ENCODE data around the gene IGFN1.

DNA sequence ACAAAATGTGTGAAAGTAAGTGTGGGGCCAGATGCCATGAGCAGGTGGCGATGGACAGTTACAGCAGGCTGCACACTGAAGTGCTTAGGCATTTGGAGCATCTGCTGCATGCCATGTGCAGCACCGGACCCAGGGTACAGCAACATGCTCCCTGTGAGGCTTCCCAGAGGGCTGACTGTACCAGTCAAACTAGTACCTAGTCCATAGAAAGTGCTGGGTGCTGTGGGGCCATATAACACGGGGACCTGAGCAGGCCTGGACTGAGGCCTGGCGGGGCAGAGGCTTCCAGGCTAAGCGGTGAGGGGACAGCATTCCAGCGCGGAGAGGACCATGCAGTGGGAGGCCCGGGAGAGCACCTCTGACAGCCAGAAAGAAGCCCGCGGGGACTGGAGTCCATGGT lies 62.8 kb downstream of the IGFN1 start:
- TF ChIP-seq, protein P1, sequence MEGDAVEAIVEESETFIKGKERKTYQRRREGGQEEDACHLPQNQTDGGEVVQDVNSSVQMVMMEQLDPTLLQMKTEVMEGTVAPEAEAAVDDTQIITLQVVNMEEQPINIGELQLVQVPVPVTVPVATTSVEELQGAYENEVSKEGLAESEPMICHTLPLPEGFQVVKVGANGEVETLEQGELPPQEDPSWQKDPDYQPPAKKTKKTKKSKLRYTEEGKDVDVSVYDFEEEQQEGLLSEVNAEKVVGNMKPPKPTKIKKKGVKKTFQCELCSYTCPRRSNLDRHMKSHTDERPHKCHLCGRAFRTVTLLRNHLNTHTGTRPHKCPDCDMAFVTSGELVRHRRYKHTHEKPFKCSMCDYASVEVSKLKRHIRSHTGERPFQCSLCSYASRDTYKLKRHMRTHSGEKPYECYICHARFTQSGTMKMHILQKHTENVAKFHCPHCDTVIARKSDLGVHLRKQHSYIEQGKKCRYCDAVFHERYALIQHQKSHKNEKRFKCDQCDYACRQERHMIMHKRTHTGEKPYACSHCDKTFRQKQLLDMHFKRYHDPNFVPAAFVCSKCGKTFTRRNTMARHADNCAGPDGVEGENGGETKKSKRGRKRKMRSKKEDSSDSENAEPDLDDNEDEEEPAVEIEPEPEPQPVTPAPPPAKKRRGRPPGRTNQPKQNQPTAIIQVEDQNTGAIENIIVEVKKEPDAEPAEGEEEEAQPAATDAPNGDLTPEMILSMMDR (IDR thresholded peaks at IDR 0.05; ENCODE audit: low read depth, low read length): no peak
- no peak for TF ChIP-seq POLR2A (IDR thresholded peaks at IDR 0.05; ENCODE audit: extremely low read depth, insufficient read length)
- TF ChIP-seq, protein P2, sequence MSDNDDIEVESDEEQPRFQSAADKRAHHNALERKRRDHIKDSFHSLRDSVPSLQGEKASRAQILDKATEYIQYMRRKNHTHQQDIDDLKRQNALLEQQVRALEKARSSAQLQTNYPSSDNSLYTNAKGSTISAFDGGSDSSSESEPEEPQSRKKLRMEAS (IDR thresholded peaks at IDR 0.05; ENCODE audit: low read depth, low read length): no peak
- no peak for TF ChIP-seq MYC (IDR thresholded peaks at IDR 0.05; ENCODE audit: low read depth, low read length)

Measured in NB4 (cell line).